GM23248 (cell line): ENCODE data around the gene EIF4E2.

Experiments used
- EZH2 ChIP-seq: fragments of 200-600 bp; sonication (generic); IDR thresholded peaks from 2 replicates; pipeline ENCODE4 v1.6.1; 2018; ENCODE audit warnings: antibody characterized with exemption, mild to moderate bottlenecking; ENCODE audit not compliant: insufficient read depth, poor library complexity, severe bottlenecking
- EZH2phosphoT487 ChIP-seq: fragments of 200-600 bp; sonication (generic); IDR thresholded peaks from 2 replicates; pipeline ENCODE4 v1.6.1; 2018; ENCODE audit warnings: antibody characterized with exemption, moderate library complexity, mild to moderate bottlenecking, low read depth; ENCODE audit not compliant: insufficient read depth

DNA sequence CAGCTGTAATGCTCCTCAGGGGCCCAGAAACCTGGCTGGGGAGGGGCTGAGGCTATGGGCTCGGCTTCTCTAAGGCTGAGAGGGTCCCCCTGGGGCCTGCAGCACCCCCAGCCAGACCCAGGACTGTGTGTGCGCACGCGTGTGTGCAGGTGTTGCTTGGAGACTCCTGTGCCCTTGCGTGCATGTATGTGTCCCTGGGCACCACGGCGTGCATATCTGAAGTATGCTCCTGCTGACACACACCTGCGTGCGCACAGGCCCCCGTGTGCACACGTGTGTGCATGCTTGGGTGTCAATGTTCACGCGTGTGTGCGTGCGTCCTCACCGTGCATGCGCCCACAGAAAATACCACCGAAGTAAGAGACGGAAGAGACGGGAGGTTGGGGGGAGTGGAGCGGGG lies 48.0 kb upstream of the EIF4E2 start:
- TF ChIP-seq EZH2 (no peak), EZH2phosphoT487 (no peak)
